GM13976 (cell line): ENCODE data around the gene TMEM131L.
A peak's percentile ranks its signal among the peaks of the same experiment; 100 is the strongest.

ENCODE experiments used
- DNase-seq: peaks from one replicate; pipeline ENCODE4 v3.0.0; 2012; ENCODE audit warnings: low spot score
- CTCF ChIP-seq: IDR thresholded peaks from 2 replicates; pipeline ENCODE4 v1.5.1; 2012; ENCODE audit warnings: borderline replicate concordance, mild to moderate bottlenecking; ENCODE audit not compliant: insufficient read depth; ENCODE audit errors: extremely low read depth, missing control alignments, control extremely low read depth
- in situ Hi-C: fragments of 300-500 bp; cut with MboI; formaldehyde crosslinking; loops from one replicate; pipeline ENCODE4 v1.12.0; 2022; ENCODE audit warnings: low sequenced_read_pairs, mixed read lengths, inconsistent platforms; ENCODE audit not compliant: unreplicated experiment

TMEM131L gene

GRCh38 chr4:153486281-153487151, 20.4 kb downstream of the TMEM131L start:
- TF ChIP-seq CTCF: no peak
- no peak for DNase-seq
- in situ Hi-C loops: no loop called here

- no peak for TF ChIP-seq CTCF
- in situ Hi-C loops: no loop called here
- DNase-seq: peak; percentile 71
These were observed 22.1 kb downstream of the TMEM131L start for GRCh38 chr4:153488006-153488891.

- DNase-seq: no peak
- in situ Hi-C loops: no loop called here
- no peak for TF ChIP-seq CTCF
These were observed 23.8 kb downstream of the TMEM131L start for GRCh38 chr4:153489856-153490558.

GRCh38 chr4:153490985-153491483, 24.9 kb downstream of the TMEM131L start:
- in situ Hi-C loops: no loop called here
- no peak for DNase-seq
- no peak for TF ChIP-seq CTCF

- no peak for TF ChIP-seq CTCF
These were observed 28.4 kb downstream of the TMEM131L start for GRCh38 chr4:153494562-153494961.

More at GRCh38 chr4:153494562-153494961, 28.4 kb downstream of the TMEM131L start:
- in situ Hi-C loops: no loop called here
- DNase-seq: no peak
